Stimulated activated CD4-positive, alpha-beta T cell treated with anti-CD3 and anti-CD28 coated beads, TNF-alpha, amount 100 ng/mL, for 48 hours (primary cell): ENCODE data around the gene IL1F10.

Experiments used
- DNase-seq, 3 donors: peaks; one replicate each; pipeline ENCODE4 v3.0.0-alpha.2; 2020; ENCODE audit warnings: low read depth in 3 of 3

The IL1F10 gene

DNA sequence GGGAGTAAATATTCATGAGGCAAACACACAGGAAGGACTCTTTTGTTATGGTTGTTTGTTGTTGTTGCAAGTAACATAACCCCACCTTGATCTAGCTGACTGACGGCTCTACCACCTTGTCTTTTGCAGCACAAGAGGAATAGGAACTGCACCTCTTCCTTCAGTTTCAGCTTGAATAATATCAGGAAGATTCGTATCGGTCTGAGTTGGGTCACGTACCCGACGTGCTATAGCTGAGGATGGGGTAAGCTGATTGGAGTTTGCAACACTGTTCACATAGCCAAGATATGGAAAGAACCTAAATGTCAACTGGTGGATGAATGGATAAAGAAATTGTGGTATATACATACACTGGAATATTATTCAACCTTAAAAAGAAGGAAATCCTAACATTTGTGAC is 45.1 kb downstream of the IL1F10 start:
- DNase-seq, result no peak

DNA sequence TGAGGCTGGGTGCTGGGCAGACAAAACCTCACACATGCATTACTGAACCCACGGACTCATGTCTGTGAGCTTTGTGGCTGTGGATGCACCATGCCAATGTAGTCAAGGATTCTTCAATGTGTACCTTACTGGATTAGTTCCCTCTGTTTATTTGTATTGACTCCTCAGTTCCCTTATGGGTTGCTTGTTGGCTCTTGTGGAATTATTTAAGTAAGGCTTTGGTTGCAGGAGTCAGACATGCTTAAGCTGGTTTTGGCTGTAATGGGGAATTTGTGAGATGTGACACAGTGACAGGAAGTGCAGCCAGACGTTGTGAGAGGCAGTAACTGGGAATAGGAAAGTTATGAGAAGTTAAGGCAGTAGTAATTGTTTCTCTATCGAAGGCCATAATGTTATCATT is 46.0 kb downstream of the IL1F10 start:
- no peak for DNase-seq

DNA sequence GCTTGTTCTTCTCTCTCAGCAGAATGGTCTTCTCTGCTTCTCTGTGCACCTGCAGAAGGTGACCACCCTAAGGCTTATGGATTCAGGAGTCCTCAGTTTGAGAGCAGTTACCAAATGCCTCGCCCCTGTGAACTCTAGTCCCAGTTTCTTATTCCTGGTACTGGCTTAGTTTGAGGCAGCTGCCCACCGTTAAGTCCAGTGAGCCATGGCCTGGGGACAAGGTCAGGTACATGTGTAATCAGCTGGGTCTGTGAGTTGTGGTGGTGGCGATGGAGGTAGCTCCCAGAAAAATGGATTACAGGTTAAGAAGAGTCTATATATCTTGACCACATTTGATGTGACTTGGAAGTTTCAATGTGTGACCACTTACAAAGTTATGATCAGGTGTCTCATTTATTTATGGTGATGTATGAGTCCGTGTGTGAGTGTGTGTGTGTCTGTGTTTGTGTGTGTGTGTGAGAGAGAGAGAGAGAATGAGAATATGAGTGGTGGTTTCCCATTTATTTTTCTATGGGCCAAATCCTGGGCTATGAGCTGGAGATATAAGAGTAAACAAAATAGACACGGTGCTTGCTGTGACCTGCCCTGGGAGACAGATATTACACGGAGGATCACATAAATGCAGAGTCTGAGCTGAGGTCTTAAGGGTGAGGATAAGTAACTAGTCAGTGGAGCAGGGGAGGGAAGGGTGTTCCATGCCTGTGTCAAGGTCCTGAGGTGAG is 46.6 kb downstream of the IL1F10 start:
- no peak for DNase-seq

DNA sequence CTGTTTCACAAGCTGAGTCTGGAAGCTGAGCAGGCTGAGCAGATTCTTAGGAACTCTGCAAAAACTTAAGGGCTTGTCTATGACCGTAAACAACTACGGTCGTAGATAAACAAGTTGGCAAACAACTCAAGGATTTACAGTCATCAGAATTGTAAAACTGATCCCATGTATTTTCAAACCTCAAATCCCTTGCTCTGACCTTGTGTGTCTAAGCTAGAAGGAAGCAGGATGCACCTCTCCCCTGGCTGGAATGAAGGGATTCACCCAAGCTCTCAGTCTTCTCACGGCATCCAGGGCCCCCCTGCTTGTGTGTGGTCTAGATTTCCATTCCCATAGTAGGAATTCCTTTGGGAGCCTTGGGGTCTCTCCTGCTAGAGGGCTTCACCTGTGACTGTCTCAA is 47.2 kb downstream of the IL1F10 start:
- no peak for DNase-seq

DNA sequence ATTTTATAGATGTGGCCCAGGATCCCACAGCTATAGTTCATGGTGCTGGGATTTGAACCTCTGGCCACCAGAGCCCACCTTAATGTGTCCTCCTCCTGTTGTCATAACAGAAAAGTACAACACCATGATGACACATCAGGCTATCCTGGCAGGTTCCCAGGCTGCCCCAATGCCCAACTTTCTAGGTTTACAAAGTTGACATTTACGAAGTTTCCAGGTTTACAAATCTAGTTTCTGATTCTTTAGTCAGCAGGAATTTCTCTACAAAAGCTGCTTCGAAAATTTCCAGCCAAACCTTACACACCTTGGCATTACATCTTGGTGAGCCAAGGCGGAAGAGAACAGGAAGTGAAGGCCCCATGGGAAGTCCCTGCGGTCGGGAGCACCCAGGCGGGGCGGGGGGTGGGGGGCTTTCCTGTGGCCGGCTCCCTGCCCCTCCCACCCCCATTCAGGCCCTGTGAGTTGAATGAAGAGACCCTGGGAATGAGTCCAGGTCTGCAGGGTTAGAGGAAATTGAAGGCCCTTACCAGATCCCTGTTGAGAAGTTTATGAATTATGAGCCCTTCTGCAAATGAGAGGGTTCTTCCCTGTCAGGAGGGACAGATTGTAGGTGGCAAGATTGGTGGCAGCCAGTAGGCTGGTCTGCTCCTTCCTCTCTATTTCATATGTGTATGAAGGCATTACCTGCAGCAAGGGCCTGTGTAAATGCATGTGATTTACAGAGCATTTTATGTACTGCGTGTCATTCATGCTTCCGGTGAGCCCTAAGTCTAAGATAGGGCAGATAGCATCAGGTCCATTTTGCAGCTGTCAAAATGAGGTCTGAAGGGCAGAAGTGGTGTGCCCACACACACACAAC is 48.6 kb downstream of the IL1F10 start:
- no peak for DNase-seq

DNA sequence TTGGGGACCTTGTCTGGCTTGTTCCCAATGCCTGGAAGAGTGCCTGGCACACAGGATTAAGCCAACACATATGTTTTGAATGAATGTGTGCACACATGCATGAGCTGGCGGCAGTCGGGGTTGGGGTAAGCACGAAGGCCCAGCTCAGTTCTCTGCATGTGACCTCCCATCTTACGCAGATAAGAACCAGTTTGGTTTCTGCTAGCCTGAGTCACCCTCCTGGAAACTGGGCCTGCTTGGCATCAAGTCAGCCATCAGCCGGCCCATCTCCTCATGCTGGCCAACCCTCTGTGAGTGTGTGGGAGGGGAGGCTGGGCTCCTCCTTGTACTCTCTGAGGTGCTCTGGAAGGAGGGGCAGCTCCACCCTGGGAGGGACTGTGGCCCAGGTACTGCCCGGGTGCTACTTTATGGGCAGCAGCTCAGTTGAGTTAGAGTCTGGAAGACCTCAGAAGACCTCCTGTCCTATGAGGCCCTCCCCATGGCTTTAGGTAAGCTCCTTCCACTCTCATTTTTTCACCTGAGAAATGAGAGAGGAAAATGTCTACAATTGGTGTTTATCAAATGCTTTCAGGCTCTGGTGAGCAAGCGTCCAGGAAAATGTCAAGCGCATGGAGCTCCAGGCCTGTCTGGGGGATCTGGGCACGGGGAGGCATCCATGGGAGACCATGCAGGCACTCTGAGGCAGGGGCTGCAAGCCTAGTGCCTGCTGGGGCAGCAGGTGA is 49.9 kb downstream of the IL1F10 start:
- DNase-seq, result peak in 2 of 3 donors; percentile 39 to 67

DNA sequence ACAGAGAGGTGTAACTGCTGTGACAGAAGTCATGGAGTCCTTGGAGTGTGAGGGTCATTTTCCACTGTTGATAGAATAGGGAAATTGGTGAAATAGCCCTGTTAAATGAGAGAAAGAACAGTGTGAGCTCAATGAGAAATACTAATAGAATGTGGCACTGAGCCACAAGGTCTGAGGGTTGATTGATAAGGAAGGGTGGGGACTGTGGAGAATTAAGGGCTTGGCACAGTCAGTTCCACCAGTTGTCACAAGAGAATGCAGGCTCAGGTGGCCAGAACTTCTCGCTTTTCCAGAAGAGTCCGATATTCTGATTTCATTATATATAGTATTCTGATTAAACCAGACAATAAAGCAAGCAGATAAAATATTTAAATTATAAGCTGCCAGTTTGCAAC is 50.5 kb downstream of the IL1F10 start:
- no peak for DNase-seq

DNA sequence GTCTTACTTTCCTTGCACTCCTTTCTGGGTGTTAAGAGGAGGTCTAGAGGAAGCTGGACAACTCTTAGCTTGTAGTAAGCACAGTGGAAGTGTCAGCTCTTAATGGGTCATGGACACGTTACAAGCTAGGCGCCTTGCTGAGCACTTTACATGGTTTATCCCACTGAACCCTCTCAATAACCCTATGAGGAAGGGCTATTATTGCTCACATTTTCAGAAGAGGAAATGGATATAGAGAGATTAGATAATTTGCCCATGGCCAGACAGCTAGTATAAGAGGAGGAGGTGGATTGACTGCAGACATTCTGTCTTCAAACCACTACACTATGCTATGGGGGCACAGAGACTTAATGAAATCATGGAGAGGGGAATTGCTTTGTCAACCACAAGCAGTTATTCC is 51.3 kb downstream of the IL1F10 start:
- no peak for DNase-seq

DNA sequence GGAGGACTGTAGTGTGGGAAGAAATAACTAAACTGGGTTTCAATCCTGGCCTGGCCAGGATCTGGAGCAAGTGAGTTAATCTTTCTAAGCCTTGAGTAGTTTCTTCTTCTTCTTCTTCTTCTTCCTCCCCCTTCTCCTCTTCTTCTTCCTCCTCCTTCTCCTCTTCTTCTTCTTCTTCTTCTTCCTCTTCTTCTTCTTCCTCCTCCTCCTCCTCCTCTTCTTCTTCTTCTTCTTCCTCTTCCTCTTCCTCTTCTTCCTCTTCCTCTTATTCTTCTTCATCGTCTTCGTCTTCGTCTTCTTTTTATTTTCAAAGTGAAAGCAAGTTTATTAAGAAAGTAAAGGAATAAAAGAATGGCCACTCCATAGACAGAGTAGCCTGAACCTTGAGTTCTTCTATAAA is 53.1 kb downstream of the IL1F10 start:
- no peak for DNase-seq

DNA sequence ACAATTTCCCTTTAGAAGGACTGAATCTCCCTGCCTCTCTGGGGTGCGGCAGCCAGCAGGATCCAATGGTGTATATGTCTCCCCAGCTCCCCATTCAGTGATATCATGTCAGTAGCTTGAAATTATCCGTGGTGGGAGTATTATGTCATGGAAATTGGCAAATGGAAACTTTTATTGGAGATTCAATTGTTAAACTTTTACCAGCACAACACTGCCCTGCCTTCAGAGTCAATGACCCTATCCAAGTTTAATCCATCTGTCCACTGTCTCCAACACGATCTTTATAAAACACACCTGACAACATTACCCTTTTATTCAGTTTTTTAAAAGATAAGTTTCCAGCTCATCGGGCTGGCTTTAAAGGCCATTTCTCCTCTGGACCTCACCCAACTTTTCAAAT is 54.6 kb downstream of the IL1F10 start:
- DNase-seq, result no peak

DNA sequence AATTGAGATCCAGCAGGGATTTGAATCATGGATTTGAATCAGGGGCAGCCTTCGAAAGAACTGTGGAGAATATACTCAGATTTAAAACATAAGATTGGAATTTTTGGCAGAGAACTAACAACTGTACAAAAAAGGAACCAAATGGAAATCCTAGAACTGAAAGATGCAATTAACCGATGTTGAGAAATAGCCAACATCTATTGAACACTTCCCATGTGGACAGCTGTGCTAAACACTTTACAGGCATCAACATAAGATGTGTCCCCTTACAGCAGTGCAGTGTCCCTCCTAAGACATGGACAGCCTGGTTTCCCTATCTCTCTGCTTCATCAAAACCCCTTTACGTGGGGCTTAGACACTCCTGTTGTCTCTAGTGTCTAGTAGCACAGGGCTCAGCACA is 56.0 kb downstream of the IL1F10 start:
- DNase-seq, result no peak

DNA sequence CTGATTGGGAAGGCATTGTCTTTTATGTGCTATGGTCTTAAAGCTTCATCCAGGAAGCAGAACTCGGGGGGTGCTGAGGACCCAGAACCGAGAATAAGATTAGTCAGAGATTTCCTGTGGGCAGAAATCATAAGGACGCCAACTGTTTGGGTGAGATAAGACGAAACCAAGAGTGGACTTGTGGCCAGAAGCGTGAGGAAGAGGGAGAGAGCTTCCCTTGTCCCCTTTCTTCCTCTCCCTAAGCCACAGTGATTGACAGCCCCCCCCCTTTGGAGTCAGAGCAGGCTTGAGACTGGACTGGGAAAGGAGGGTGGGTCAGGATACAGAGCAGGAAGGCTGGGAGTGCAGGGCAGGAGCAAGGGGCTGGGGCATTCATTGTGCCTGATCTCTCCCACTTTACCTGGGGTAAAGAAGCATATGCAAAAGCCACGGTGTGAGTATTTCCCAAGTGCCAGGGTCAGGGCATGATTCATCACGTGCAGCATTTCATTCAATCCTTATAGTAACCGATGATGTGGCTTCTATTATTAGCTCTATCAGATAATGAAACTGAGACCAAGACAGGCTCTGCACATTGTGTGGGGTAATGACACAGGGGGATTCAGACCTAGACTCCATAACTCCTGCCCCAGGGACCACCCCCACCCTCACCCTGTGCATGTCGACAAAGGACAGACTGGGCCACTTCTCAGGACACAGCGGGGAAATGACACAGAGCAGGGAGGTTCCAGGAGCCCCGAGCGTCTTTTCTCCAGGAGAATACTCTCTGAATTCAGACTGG is 56.6 kb downstream of the IL1F10 start:
- DNase-seq, result no peak
